Islet of Langerhans (tissue), 1 donor: ENCODE data around the gene YEATS2.
A peak's percentile ranks its signal among the peaks of the same experiment; 100 is the strongest.
"Not testable (repeated sequence)": the region's sequence is repeated elsewhere in the genome, so short reads cannot be mapped to it uniquely, and the experiment has no call there.

Experiments used
- FAIRE-seq: peaks from one replicate; lab custom pipeline; 2011; peaks lifted over from hg19 to GRCh38; lab: Jason Lieb, UNC

The YEATS2 gene

DNA sequence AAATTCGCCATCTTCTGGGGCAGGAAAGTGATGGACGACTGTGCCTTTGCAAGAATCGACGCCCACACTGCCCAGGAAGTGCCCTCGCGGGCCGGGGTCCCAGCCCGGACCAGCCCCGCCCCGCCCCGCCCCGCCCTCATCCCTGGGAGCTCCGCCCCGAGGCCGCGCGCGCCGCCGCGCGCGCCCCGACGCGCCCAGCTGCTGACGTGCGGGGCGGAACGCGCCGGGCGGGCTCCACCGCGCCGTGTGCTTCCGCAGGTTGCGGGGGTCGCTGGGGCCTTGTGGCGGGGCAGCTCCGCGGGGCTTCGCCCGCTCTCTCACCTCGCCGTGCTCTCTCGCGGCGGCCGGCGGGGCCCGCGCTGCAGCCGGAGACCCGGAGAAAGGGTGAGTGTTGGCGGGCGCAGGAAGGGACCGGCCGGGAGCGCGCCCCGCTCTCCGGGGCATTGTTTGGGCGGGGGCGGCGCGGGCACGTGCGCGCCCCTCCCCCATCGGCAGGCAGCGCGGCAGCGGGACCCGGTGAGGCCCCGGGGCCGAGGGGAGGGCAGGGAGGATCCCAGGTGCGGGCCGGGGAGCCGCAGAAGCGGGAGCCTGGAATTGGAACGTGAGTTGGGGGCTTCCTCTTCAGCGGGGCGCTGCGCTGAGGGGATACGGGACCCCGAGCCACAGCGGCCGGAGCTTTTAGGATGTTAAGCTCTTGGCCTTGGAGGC, at the start of gene YEATS2:
TSS of gene YEATS2 (plus strand) at position 188 of the 708 bp plus-strand sequence. CDS start 17,366 bp downstream, outside the sequence.
- FAIRE-seq = no peak

DNA sequence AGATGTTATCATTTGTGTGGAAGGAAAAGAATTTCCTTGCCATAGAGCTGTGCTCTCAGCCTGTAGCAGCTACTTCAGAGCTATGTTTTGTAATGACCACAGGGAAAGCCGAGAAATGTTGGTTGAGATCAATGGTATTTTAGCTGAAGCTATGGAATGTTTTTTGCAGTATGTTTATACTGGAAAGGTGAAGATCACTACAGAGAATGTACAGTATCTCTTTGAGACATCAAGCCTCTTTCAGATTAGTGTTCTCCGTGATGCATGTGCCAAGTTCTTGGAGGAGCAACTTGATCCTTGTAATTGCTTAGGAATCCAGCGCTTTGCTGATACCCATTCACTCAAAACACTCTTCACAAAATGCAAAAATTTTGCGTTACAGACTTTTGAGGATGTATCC, 47.0 kb upstream of the YEATS2 start:
- FAIRE-seq = no peak

DNA sequence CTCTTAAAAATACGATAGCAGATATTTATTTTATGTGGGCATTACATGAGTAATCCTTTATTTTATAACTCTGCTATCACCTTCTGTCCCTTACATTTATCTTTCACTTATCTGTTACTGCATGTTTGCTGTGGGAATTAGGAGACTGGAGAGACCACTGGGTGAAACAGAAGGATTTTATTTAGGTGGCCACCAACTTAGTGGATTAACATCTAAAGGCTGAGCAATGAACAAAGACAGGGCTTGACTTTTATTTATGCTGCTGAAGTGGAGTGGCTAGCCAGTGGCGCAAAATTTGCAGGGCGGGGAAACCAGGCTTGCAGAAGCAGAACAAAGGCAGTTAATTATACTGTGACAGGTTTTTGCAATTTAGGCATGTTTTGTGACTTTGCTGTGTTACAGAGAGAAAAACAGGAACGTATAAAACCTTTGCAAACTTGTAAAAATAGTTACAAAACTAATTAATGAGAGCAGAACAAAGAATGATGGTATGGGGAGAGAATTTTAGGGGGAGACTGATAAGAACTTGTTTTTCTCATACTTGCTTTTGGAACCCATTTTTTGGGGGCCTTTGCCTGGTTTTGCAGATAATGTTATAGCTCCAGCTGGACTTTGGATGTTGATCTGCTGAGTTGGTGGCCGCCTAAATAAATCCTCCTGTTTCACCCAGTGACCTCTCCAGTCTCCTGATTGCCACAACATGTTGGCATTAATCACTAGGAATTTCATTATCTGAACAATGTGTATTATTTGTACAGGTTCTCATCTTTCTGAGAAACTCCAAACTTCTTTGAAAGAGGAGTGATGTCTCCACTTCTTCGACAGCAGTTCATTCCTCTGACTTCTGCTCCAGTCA, 44.2 kb upstream of the YEATS2 start:
- FAIRE-seq = no peak

DNA sequence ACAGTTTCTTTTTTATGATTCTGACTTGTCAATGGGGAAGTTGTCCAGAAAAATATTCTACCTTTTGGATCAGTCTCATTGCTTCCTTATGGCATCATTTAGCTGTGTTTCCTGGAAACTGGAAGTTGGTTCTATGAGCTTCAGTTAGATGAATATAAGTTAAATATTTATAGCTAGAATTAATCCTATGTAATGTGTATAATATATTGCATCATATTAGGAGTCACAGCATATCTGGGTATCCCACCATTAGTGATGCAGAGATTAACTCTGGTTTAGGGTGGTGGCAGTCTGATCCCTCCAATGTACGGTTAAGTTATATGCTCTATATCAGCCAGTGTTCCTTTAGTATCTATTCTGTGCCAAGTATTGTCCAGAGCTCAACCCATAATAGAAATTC, 42.9 kb upstream of the YEATS2 start:
- FAIRE-seq = no peak

DNA sequence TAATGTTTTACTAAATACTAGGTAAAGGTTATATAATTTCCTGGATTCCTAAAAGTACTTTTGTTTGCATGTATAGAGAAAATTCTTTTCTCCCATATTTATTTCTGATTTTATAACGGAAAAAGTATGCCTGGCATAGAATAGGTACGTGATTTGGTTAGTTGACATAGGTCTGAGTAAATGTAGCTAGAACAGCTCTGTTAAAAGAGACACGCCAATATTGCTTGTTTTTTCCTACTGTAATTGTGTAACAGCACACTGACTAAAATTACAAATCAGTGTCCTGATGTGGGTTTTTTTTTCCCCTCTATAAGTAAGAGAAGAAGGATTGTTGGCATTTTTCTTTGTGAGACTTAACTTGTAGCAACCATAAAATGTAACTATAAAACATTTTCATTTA, 35.5 kb upstream of the YEATS2 start:
- FAIRE-seq = no peak

DNA sequence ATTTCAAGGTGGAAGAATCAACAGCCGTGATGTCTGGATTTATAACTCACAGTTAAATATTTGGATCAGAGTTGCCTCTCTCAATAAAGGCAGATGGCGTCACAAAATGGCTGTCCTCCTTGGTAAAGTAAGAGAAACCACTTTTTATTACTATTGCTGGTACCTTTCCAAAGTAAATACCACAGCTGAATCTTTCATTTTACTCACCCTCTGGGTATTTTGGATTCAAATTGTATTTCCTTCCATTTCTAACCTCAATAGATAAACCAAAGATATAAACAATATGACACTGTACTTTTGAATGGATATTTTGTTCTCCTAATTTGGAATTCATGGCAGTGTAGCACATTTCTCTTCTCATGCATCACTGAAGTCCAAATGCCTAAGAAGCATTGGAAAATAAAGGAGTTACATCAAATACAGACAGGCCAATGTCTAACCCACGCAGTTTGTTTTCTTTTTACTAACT, 32.6 kb upstream of the YEATS2 start:
- FAIRE-seq = peak; percentile 86

DNA sequence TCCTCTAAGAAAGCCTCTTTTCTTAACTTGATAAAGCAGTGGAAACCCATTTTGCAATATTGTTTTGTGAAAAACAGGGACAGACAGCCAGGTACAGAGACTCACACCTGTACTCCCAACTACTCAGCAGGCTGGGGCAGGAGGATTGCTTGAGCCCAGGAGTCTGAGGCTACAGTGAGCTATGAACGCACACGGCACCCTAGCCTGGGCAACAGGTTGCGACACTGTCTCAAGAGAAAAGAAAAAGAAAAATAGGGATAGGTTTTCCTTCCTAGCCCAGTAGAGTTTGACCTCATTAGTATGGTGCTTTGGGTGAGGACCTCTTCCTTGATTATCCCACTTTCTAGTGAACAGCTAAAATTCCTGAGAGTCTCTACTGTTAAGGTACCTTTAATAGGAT, 17.5 kb upstream of the YEATS2 start:
- no peak for FAIRE-seq

DNA sequence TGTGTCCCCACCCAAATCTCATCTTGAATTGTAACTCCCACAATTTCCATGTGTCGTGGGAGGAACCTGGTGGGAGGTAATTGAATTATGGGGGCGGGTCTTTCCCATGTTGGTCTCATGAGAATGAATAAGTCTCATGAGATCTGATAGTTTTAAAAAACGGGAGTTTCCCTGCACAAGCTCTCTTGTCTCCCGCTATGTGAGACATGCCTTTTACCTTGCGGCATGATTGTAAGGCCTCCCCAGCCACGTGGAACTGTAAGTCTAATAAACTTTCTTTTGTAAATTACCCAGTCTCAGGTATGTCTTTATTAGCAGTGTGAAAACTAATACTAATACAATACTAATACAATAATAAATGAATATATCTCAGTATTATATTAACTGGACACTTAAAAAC, 9.9 kb upstream of the YEATS2 start:
- FAIRE-seq = no peak

DNA sequence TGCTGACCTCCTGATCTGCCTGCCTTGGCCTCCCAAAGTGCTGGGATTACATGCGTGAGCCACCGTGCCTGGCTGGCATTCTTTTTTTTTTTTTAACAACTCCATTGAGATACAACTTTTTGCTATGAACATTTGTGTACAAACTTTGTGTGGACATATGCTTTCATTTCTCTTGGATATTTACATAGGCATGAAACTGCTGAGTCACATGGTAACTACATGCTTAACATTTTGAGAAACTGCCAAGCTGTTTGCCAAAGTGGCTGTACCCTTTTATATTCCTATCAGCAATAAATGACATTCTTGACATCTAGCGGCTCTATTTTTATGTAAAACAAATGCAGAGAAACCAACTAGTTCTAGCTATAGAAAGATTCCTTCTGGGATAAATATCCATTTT, 8.7 kb upstream of the YEATS2 start:
- no peak for FAIRE-seq

DNA sequence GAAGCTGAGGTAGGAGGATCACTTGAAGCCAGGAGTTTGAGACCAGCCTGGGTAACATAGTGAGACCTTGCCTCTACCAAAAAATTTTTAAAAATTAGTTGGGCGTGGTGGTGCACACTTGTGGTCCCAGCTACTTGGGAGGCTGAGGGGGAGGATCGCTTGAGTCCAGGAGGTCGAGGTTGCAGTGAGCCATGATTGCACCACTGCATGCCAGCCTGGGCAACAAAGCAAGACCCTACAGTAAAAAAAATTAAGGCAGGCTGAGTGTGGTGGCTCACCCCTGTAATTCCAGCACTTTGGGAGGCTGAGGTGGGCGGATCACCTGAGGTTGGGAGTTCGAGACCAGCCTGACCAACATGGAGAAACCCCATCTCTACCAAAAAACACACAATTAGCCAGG, 8.0 kb upstream of the YEATS2 start:
- not testable (repeated sequence) for FAIRE-seq

DNA sequence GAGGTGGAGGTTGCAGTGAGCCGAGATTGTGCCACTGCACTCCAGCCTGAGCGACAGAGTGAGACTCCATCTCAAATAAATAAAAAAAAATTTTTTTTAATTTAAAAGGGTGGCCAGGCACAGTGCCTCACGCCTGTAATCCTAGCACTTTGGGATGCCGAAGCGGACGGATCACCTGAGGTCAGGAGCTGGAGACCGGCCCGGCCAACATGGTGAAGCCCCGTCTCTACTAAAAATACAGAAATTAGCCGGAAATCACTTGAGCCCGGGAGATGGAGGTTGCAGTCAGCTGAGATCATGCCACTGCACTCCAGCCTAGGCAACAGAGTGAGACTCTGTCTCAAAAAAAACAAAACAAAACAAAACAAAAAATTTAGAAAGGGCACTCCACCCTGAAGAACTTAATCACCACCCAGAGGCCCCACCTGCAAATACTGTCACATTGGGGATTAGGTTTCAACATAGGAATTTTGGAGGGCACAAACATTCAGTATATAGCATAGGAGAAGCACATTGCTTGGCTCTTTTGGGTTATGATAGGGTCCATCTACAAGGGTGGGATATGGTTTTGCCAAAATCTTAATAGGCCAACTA, 7.1 kb upstream of the YEATS2 start:
- FAIRE-seq = no peak

DNA sequence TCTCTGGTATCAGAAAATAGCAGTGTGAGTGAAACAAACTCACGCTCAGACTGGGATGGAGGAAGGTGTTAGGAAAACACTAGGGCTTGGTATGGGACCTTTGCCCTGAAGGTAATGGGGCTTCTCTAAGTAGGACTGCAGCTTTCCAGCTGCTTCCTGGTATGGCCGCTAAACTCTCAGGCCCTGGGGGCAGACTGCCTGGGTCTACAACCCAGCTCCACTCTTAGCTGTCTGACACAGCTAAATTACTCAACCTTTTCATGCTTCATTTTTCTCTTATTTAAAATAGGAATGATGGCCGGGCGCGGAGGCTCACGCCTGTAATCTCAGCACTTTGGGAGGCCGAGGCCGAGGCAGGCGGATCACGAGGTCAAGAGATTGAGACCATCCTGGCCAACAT, 5.2 kb upstream of the YEATS2 start:
- FAIRE-seq = no peak

DNA sequence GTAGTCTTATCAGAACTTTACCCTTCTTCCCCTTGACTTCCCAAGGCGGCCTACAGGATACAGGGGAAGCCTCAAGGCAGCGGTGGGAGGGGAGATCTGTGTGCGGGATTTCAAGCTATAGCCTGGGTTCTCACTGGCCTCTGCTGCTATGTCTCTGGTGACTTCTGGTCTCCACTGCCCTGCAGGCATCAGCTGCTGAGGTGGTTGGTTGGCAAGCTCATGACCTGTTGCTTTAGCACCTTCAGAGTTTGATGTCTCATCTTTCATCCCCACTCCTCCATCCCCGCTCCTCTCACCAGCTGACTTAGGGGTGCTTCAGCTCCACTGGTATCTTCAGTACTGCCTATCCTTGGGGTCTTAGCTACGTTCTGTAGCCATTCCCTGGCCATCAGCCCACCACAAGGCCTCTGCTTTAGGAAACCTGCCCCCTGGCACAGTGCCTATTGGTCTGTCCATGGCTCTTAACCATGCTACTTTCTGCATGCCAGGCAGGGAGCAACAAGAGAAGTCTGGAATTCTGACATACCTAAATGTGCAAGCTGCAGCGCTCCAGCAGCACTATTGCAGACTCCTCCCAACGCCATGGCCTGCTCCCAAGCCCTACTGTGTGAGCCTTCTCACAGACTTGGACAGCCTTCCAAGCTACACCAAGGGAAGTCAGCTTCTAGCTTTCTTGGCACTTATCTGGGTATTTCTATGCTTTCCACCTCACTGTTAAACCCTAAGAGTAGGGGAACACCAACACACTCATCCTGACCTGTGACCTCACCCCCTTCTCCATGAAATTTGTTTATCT, 1.8 kb upstream of the YEATS2 start:
- no peak for FAIRE-seq

DNA sequence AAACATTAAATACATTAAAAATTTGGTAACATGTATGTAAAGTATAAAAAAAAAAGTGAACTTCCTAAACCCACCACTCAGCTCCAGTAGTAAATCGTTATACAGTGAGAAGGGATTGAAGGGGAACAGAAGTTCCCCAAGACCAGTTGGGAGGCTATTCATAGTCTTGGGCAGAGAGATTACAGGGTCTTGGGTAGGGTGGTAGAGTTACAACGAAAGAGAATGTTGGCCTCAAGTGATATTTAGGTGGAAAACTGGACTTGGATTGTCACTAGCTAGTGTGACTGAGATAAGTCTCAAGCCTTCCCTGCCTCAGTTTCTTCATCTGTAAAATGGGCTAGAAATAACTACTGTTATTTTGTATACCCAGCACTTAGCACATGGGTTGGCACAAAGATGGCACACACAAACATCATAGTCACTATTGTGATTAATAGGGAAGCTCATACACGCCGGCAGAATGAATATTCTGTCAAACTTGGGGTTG, 431 bp upstream of the YEATS2 start:
- FAIRE-seq = no peak

DNA sequence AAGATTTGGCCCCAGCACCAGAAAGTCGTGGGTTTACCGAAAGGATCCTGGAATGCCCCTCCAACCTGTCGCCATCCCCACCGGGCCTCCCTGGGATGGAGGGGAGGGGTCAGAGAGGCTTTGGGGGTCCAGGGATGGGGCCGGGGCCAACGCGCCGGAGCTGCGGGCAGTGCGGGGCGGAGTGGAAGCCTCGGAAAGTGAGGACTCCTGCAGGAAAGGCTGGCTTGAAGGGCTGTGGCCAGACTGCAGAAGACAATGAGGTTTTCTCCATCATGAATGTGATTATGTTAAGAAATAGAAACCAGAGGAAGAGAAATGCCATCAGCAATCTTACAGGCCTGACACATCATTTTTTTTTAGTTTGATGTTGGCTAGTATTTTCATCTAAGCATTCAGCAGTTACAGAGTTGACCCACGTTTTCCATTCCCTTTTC, 738 bp downstream of the YEATS2 start:
- FAIRE-seq = no peak

DNA sequence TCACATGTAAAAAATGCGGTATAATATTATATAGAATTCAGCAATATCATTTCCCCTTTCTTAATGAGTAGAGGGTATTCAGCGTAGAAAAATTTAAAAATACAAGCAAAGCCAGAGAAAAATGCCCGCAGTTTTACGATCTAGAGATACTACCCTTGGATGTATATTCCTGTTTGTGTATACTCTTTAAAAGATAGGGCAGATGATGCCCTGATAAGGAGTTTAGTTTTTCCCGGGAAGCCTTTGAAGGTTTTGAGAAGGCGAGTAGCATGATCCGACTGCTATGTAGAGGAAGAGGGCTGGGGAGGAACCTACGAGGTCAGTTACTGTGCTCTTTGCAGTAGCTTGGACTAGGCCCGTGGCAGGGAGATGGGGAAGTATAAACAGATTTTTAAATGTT, 1.2 kb downstream of the YEATS2 start:
- FAIRE-seq = no peak

DNA sequence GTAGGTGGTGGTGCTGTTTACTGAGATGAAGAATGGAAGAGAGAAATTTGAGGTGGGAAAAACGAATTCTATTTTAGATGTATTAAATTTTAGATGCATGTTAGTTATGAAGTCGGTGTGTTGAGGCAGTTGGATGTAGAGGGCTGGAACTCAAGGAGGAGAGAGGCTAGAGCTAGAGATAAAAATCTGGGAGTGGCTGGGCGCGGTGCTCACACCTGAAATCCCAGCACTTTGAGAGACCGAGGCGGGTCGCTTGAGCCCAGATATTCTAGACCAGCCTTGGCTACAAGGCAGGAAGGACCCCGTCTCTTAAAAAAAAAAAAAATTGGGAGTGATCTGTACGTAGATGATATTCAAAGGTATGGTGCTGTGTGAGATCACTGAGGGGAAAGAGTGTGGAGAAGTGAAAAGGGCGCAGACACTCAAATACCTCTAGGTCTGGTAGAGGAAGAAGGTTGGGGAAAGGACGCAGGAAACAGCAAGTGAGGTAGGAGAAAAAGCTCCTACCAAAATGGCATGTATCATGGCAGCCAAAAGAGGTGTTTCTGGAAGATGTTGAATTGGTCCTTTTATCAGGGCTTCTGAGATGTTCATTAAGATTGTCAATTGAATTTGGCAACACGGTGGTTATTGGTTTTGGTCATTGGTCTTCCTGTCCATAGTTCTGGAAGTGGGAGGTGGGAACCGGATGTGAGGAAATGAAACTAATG, 1.8 kb downstream of the YEATS2 start:
- FAIRE-seq = no peak

DNA sequence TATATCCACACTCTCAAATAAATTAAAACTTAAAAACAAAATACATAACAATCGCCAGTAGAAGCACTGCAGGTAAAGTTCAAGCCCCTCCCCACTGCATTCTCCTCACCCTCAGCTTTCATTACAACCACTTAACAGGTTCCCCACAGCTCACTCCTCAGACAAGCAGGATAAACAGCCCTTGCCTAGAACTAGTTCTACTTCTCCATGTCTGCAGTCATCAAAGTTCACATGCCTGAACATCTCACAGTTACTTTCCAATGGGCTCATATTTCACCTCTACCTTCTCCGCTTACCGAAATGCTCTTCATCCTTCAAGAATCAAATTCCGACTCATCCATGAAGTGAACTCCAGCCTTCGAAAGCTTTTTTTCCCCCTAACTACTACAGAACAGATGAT, 4.1 kb downstream of the YEATS2 start:
- no peak for FAIRE-seq

DNA sequence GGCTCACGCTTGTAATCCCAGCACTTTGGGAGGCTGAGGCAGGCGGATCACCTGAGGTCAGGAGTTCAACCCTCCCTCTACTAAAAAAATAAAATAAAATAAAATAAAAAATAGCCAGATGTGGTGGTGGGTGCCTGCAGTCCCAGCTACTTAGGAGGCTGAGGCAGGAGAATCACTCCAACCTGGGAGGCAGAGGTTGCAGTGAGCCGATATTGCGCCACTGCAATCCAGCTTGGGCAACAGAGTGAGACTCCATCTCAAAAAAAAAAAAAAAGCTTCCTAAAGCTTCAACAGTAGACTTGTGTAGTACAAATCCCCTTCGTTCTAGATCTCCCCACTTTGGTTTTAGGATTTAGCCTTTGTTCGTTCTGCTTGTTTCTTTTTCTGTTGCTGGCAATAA, 6.3 kb downstream of the YEATS2 start:
- not testable (repeated sequence) for FAIRE-seq

DNA sequence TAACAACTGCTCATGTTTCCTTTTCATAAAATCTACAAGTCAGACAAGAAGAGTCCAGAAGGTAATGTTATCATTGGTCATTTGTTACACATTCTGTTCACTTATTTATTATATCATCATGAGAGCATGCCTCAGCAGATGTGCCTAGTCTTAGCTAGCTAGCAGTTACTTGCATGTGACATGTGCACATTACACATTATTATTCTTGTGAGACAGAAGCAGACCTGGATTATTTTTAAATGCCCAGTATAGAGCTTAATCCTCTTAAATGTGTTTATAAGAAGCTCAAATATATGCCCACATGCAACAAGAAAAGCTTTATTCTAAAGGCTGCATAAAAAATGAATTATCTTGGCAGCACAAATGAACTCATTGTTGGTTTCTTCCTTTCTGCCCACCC, 12.6 kb downstream of the YEATS2 start:
- FAIRE-seq = no peak

DNA sequence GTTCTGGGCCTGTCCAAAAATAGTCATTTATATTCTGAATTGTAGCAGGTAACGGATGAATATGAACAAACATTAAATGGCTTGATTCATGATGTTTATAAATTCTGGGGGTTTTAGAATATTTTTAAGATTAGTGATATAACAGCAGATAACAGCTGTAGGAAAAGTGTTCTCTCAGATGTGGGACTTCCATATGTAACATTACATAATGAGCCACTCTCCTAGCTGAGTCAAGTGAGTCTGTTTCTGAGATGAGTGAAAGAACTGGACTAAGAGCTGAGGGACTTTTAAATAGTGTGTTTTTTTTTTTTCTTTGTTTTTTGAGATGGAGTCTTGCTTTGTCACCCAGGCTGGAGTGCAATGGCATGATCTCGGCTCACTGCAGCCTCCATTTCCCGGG, 13.9 kb downstream of the YEATS2 start:
- no peak for FAIRE-seq

DNA sequence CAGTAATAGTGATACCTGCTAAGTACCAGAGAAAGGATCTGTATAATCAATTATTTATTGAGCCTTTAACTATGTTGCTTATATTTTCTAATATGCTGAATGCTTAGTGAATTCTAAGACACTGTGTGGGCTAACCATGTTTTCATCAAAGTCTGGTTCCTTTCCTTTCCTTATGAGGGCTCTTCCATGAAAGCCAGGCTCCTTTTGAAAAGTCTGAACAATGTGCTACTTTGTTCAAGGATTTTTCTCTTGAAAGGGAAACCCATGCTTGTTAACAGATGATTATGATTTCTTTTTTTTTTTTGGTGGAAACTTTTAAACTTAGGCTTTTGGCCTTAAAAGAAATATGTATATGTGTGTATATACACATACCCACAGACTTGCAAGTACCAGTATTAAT, 17.0 kb downstream of the YEATS2 start:
- FAIRE-seq = no peak
